K562 treated with DMSO at 1 percent for 4 hours (cell line): ENCODE measurements around the gene SLC16A2. TPM values are rescaled to one million over a fixed set of nuclear protein-coding genes. Genes with fewer than 3 reads are reported as not detected.

Source experiments
- total RNA-seq: library from RNA; unstranded; fragments of 300-600 nt; gene quantifications from 2 replicates; pipeline ENCODE4 v1.2.3, GENCODE V29; 2022; ENCODE audit not compliant: insufficient read depth

The SLC16A2 gene
- not detected in 2 replicates for total RNA-seq

DNA sequence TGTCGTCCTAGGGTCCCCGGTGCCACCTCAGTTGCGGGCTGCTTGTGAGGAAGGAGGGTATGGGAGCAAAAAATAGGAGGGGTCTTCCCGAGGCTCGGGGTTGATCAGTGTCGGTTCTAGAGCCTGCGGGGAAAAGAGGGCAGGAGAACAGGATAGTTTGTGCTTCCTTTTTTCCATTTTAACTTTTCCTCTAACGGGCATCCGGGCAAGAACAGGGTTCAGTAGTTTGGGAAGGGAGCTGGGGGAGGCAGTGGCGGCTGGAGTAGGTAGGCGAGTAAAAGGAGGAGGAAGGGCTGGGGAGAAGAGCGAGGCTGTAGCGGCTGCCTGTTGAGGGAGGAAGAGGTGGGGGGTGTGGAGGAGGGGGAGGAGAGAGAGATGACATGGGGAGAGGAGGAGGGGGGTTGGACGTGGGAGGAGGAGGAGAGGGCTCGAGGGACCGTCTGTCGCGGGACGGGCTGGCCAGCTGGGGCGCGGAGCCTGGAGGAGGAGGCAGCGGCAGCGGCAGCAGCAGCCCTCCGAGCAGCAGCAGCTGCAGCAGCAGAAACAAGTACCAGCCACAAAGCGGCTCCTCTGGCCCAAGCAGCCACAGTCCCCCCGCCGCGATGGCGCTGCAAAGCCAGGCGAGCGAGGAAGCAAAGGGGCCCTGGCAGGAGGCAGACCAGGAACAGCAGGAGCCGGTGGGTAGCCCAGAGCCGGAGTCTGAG is at the start of gene SLC16A2:
SLC16A2 (plus strand) TSS at position 458 of the 704 bp plus-strand sequence; CDS start at position 603, 145 bp downstream.

Other genes with a start within 250 kb of the SLC16A2 start
- gene ZCCHC13, start 117.3 kb upstream of the SLC16A2 start, total RNA-seq = not detected in 2 replicates
- gene RLIM, start 193.1 kb downstream of the SLC16A2 start, total RNA-seq = 6.1 and 6.2 TPM in 2 replicates